H1 (cell line): ENCODE data around the gene PPBP. TPM values are rescaled to one million over a fixed set of nuclear protein-coding genes. Genes with fewer than 3 reads are reported as not detected.

Experiments
- RNF2 ChIP-seq: fragments of 200-900, 300-1000 bp; sonication (generic); IDR thresholded peaks from 2 replicates; pipeline ENCODE4 v1.7.1; 2016; ENCODE audit warnings: borderline replicate concordance, low read depth, mild to moderate bottlenecking, antibody characterized with exemption, low read length; ENCODE audit not compliant: poor library complexity, severe bottlenecking; ENCODE audit errors: missing control alignments
- polyA plus RNA-seq, 7 experiments: library from polyadenylated mRNA; depleted of rRNA in 3 of 7; stranded (reverse) in 5 of 7; unstranded in 2 of 7; fragments of >200 nt in 5 of 7; fragments of 200-250 nt in 2 of 7; gene quantifications; 1 replicate in 5 of 7; 2 replicates in 1 of 7; 4 replicates in 1 of 7; pipeline versions ENCODE4 v1.2.1 to v1.2.3, GENCODE V29; 2011 to 2013; ENCODE audit warnings: missing spikeins in 2 of 7, mixed read lengths in 2 of 7
- total RNA-seq: library from RNA; stranded (reverse); fragmentation: NEBNext Ultra II Directional; extraction: Animal tissue kit (Norgen Biotek cat#: 25700); gene quantifications from 2 replicates; pipeline ENCODE4 v1.2.1, GENCODE V29; 2021

Gene PPBP
- total and polyA plus RNA-seq, 2 of the 8 experiments (the other 6 are each of a cell fraction or from before 2014, with no cell fraction given), result 0.18 to 0.43 TPM

DNA sequence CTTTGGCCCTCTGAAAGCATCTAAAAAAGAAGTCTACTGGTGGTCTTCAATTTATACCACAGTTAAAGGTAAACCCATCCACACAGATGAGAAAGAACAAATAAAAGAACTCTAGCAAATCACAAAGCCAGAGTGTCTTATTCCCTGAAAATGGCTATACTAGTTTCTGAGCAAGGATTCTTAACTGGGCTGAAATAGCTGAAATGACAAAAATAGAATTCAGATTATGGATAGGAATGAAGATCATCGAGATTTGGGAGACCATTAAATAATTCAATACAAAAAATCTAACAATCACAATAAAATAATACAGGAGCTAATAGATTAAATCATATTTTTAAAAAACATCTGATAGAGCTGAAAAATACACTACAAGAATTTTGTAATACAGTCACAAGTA, 18.0 kb downstream of the PPBP start (continued):
- TF ChIP-seq RNF2, result no peak
